HG03439 (cell line): ENCODE results near the gene PANX1.
"Not testable (repeated sequence)": the region's sequence is repeated elsewhere in the genome, so short reads cannot be mapped to it uniquely, and the experiment has no call there.

Experiments used
- ATAC-seq: cut with Tn5 transposase; IDR thresholded peaks from one replicate; pipeline ENCODE4 v1.9.1; 2021; ENCODE audit warnings: mild to moderate bottlenecking, moderate library complexity; ENCODE audit not compliant: unreplicated experiment

PANX1 gene, protein sequence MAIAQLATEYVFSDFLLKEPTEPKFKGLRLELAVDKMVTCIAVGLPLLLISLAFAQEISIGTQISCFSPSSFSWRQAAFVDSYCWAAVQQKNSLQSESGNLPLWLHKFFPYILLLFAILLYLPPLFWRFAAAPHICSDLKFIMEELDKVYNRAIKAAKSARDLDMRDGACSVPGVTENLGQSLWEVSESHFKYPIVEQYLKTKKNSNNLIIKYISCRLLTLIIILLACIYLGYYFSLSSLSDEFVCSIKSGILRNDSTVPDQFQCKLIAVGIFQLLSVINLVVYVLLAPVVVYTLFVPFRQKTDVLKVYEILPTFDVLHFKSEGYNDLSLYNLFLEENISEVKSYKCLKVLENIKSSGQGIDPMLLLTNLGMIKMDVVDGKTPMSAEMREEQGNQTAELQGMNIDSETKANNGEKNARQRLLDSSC

DNA sequence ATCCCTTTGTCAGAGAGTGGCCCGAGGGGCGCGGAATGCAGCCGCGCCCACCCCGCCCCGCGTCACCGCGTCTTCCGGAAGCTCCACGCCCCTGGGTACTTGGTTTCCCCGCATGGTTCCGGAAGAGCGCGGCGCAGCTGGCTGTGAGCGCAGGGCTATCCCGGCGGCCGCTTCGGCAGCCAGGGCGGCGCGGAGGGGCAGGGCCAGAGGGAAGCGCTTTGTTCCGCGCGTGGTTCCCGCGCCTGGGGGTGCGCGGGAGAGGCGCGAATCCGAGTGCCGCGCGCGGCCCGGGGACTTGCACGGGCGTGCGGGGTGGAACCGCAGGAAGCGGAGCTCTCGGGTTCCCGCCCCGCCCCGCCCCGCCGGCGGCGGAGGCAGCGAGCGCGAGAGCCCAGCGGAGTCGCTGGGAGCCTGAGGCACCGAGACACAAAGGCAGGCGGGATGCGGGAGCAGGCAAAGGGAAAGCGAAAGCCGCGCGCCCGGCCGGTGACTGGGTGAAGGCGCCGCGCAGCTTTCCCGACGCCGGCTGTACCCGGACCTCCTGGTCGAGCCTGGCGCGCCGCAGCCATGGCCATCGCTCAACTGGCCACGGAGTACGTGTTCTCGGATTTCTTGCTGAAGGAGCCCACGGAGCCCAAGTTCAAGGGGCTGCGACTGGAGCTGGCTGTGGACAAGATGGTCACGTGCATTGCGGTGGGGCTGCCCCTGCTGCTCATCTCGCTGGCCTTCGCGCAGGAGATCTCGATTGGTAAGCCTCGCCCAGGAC is at the start of gene PANX1:
Gene PANX1, plus strand, starts transcription at position 96 of the 766 bp plus-strand sequence. Its CDS starts 472 bp downstream, at position 568.
- peak; percentile 84 for ATAC-seq

DNA sequence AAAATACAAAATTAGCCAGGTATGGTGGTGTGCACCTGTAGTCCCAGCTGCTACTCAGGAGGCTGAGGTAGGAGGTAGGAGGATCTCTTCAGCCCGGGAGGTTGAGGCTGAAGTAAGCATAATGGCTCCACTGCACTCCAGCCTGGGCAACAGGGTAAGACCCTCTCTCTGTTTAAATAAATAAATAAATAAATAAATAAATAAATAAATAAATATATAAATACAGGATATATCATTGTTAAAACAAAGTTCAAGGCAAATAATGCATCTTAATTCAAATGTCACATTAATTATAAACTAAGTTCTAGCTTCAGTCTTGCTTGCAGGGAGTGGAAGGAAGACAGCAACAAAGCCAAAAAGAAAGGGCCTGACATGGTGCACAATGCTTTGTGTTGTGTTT is 44.5 kb upstream of the PANX1 start:
- no peak for ATAC-seq

DNA sequence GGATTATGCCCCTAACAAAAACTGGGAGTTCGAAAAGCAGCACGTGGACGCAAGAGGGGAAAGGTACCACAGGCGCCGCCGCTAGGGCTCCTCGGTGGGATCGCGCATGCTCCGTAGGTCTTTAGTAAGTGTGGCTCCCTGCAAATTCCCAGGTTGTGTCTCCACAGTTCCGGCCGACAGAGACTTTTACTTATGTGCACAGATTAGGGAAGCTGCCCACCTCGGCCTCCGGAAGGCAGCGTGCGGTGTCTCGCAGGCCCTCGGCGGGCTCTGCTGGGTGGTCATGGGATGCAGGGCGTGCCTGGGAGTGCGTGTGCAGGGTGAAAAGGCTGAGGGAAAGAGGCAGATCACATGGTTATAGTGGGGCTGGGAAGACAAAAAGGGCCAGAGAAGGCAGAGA is 39.7 kb upstream of the PANX1 start:
- ATAC-seq = no peak

GRCh38 chr11:94089341-94089740 is 39.3 kb upstream of the PANX1 start:
- no peak for ATAC-seq

GRCh38 chr11:94090401-94090800 is 38.2 kb upstream of the PANX1 start:
- no peak for ATAC-seq

- no peak for ATAC-seq
These were observed 37.5 kb upstream of the PANX1 start for GRCh38 chr11:94091091-94091490.

GRCh38 chr11:94100253-94100652 is 28.4 kb upstream of the PANX1 start:
- no peak for ATAC-seq

DNA sequence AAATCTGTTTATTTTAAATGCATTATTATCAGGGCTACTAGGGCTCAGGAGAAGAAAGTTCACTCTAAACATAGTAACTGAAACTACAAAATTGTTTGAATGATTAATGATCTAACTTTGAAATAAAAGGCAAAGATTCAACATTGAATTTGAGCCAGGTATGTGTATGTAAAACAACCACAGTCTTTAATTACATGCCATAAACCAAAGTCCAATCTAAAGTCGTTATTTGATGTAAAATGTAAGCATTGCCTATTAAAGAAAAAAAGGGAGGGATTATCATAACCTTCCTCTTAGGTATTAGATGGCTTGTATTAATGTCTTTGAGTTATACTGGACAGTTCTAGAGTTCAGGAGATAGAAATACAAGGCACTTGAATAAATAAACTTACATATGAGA is 25.2 kb upstream of the PANX1 start:
- no peak for ATAC-seq

DNA sequence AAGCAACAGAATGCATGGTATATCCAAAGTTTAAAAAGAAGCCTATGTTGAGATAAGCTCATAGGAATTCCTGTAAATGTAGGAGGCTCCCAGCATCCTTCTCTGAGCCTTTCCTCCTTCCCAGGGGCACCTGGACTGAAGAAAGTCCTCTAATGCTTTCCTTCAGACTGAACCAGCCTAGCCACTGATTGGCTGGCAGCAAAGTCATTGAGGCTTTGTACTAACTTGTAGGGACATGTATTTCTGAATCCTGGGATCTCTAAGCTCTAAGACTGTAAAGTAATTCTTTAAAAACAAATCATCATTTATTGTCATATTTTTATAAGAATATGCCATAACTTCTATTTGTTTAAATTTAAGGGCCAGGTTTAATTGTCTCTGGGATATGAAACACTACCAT is 23.9 kb upstream of the PANX1 start:
- no peak for ATAC-seq

- ATAC-seq = no peak
These were observed 21.9 kb upstream of the PANX1 start for GRCh38 chr11:94106716-94107115.

GRCh38 chr11:94107363-94107762 is 21.3 kb upstream of the PANX1 start:
- no peak for ATAC-seq

DNA sequence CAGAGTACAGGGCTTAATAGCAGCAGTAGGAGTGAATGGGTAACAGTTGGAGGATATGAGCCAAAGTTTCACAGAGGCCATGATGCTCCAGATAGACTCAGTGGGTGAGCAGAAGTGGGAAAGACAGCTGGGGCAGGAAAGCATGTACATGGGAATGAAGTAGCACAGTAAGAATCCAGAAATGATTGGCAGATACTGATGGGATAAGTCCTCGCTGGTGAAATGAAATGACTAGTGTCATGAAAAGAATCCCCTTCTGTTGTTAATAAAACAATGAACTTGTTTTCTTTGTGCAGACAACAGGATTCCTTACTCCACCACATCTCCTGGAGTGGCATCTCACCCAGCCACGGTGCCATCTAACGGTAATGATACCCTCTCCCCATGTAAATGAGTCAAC is 17.4 kb upstream of the PANX1 start:
- ATAC-seq = no peak

- no peak for ATAC-seq
These were observed 17.0 kb upstream of the PANX1 start for GRCh38 chr11:94111660-94112059.

DNA sequence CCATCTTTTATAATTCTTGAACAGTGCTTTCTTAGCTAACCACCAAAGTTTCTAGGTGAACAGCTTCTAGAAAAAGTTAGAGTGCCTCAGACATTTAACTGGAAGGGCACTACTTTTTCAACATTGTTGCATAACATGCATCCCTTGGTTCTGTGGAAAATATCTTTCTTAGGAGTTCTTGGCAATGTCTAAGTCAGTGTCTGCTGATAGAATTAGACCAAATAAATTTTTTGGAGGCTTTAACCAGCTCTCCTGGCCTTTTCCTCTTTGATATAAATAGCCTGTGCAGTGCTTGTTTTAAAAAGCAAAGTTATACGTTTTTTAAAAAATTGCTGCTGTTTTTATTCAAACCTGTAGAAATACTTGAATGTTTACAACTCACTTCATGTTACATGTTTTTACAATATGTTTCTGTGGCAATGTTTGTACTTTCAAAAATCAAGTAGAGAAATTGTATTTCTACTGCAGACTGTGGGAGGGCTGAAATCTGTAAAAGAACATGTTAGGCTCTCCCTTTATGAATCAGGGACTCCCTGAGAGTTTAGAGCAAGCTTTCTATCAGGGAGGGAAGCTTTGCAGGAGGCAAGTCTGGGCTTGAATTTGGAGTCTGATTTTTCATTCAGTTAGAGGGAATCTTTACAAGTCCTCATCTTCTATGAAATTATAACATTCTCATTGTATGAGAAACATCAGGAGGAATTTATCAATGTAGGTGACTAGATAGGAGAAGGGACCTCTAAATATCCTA is 16.3 kb upstream of the PANX1 start:
- no peak for ATAC-seq

- no peak for ATAC-seq
These were observed 11.5 kb upstream of the PANX1 start for GRCh38 chr11:94117197-94117574.

GRCh38 chr11:94117871-94118270 is 10.8 kb upstream of the PANX1 start:
- ATAC-seq = no peak

DNA sequence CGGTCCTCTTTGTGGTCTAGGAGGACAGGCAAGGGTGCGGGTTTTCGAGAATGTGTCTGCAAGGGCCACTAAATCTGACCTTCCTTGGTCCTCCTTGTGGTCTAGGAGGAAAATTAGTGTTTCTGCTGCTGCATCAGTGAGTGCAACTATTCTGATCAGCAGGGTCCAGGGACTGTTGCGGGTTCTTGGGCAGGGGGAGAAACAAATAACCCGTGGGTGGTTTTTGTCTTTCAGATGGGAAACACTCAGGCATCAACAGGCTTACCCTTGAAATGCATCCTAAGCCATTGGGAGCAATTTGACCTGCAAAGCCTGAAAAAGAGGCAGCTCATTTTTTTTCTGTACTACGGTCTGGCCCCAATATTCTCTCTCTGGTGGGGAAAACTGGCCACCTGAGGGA is 9.0 kb upstream of the PANX1 start:
- not testable (repeated sequence) for ATAC-seq

GRCh38 chr11:94120516-94120915 is 8.1 kb upstream of the PANX1 start:
- not testable (repeated sequence) for ATAC-seq

- ATAC-seq = no peak
These were observed 7.7 kb upstream of the PANX1 start for GRCh38 chr11:94120946-94121345.

GRCh38 chr11:94125407-94126115 is 3.1 kb upstream of the PANX1 start:
- no peak for ATAC-seq

DNA sequence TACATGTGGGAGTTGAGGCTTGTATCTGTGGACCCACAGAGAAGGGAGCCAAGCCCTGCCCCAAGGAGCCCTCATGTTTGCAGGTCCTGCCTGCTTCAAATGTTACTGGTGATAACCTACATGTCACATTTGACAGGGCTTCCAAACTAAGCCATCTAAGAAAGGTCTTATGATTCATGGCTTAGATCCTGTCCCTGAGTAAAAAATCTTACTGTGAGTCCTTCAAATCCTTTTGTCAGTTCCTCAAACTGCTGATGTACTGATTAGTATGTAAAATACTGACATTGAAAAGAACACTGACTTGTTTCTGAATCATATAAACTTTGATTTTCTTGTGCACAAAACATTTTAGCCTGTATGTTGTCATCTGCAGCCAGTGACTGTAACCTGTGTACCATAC is 1.0 kb upstream of the PANX1 start:
- no peak for ATAC-seq
